Measurements from ENCODE around the gene SRL. TPM values are rescaled to one million over a fixed set of nuclear protein-coding genes. Genes with fewer than 3 reads are reported as not detected.
A peak's percentile ranks its signal among the peaks of the same experiment; 100 is the strongest.

SRL gene
- under 0.01 TPM for total RNA-seq

DNA sequence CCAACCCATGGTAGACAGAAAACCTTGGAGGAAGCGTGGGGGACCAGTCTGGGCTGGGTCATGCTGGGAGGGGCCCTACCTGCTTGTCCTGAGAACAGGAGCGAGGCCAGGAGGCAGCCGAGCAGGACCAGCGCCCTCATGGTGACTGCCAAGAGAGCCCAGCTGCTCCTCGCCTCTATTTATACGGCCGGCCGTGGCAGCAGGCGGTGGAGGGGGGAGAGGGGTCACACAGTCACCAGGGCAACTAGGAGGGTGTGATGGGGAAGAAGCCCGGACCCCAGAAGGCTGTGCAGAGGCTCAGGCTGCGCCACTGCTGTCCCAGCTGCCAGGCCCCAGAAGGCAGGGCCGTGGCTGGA is at the start of gene SRL:
SRL (minus strand) TSS at position 153 of the 356 bp plus-strand sequence; CDS start at position 140, 13 bp downstream.
- H3K4me1 ChIP-seq (ENCODE audit: insufficient read depth, low read length): peaks cover 5% of the 10 kb centered on the region

GRCh38 chr16:4290236-4290830 is 48.5 kb upstream of the SRL start:
- no peaks in the 10 kb centered on the region for H3K27me3 ChIP-seq (ENCODE audit: insufficient read depth, low read length)
- peaks cover 7% of the 10 kb centered on the region for H3K4me1 ChIP-seq (ENCODE audit: insufficient read depth, low read length)
- no peak overlapping the region for H3K4me3 ChIP-seq (ENCODE audit: low read length)
- no peaks in the 10 kb centered on the region for H3K9me3 ChIP-seq (ENCODE audit: low read depth, low read length)

More for the DNA sequence above, at the start of gene SRL:
- no peaks in the 10 kb centered on the region for H3K9me3 ChIP-seq (ENCODE audit: low read depth, low read length)
- H3K27me3 ChIP-seq (ENCODE audit: insufficient read depth, low read length): no peaks in the 10 kb centered on the region
- no peak within 1 kb of the TSS for H3K4me3 ChIP-seq (ENCODE audit: low read length)

DNA sequence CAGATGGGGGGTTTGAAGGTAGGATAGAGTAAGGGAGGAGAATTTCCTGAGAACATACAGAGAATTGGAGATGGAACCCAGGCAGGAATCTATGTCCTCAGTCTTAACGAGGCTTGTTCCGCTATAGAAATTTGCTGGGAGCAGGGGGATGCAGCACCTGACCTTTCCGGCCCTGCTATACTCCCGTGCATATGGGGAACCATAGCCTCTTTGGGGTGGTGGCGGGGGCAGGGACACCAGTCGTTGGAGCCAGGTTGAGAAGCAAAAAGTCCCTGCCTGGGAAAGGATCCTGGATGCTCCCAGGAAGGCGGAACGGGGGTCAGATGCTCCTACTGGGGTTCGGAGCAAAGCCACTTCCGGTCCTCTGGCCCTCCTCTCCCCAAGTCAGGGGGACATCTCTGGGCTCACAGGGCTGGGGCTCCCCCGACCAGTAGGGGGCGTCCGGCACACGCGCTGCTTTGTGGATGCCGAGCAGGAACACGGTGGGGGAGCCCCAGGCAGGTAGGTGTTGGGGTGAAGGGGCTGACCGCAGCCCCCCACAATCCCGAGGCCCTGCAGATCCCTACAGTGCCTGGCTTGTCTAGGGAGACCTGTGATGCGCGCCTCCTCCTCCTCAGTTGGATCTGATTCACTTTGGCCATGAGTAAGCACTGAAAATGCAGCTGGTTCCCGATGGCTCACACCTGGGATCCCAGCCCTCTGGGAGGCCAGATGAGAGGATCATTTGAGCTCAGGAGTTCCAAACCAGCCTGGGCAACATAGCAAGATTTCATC is 46.5 kb upstream of the SRL start:
- H3K4me3 ChIP-seq (ENCODE audit: low read length): no peak overlapping the region
- H3K4me1 ChIP-seq (ENCODE audit: insufficient read depth, low read length): peaks cover 7% of the 10 kb centered on the region
- H3K27me3 ChIP-seq (ENCODE audit: insufficient read depth, low read length): no peaks in the 10 kb centered on the region
- no peaks in the 10 kb centered on the region for H3K9me3 ChIP-seq (ENCODE audit: low read depth, low read length)

DNA sequence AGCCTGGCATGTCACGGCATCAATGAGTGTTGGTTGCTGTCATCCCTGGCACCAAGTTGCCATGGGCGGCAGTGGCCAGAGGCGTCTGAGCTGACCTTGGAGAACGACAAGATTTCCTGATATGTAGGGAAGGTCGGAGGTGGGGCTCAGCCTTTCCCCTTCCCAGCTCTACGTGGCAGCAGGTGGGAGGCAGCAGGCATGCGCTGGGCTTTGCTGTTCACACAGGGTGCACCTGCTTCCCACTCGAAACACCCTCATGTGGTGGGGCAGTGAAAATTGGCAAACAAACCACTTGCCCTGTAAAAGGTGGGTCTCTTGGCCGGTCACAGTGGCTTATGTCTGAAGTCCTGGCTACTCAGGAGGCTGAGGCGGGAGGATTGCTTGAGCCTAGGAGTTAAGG is 43.3 kb upstream of the SRL start:
- no peaks in the 10 kb centered on the region for H3K27me3 ChIP-seq (ENCODE audit: insufficient read depth, low read length)
- H3K4me1 ChIP-seq (ENCODE audit: insufficient read depth, low read length): peaks cover 7% of the 10 kb centered on the region
- no peak overlapping the region for H3K4me3 ChIP-seq (ENCODE audit: low read length)
- no peaks in the 10 kb centered on the region for H3K9me3 ChIP-seq (ENCODE audit: low read depth, low read length)

GRCh38 chr16:4283939-4284338 is 42.1 kb upstream of the SRL start:
- no peaks in the 10 kb centered on the region for H3K27me3 ChIP-seq (ENCODE audit: insufficient read depth, low read length)
- H3K9me3 ChIP-seq (ENCODE audit: low read depth, low read length): no peaks in the 10 kb centered on the region
- H3K4me1 ChIP-seq (ENCODE audit: insufficient read depth, low read length): peaks cover 7% of the 10 kb centered on the region

DNA sequence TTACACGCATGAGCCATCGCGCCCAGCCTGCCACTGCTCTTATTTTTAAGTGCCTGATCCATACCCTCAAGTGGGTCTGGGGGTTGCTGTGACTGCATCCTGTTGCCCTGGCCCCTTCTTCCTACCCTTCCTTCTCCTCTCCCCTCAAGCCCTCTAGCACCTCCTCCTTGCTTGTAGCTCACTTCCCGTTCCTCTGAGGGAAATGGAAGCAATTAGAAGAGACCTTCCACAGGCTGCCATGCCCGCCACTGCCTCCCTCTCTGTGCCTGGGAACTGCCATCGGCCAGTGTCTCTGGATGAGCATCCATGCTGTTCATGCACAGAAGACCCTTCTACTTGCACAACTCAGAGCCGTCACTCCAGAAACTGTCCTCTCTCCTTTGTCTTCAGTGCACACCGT is 41.6 kb upstream of the SRL start:
- H3K27me3 ChIP-seq (ENCODE audit: insufficient read depth, low read length): no peaks in the 10 kb centered on the region
- H3K9me3 ChIP-seq (ENCODE audit: low read depth, low read length): no peaks in the 10 kb centered on the region
- no peak overlapping the region for H3K4me3 ChIP-seq (ENCODE audit: low read length)
- H3K4me1 ChIP-seq (ENCODE audit: insufficient read depth, low read length): peaks cover 4% of the 10 kb centered on the region

More at GRCh38 chr16:4283939-4284338, 42.1 kb upstream of the SRL start:
- H3K4me3 ChIP-seq (ENCODE audit: low read length): no peak overlapping the region

DNA sequence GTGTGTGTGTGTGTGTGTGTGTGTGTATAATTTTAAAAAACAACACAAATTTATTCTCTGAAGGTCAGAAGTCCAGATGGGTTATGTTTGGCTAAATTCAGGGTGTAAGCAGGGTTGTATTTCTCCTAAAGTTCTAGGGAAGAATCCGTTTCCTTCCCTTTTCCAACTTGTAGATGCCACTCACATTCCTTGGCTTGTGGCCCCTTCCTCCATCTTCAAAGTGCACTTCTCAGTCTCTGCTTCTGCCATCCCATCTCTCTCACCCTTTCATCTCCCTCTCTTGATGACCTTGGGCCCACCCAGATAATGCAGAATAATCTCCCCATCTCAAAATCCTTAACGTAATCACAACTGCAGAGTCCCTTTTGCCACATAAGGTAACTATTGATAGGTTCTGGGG is 38.7 kb upstream of the SRL start:
- Histone ChIP-seq H3K4me1 (ENCODE audit: insufficient read depth, low read length) (no peaks in the 10 kb centered on the region), H3K27me3 (ENCODE audit: insufficient read depth, low read length) (no peaks in the 10 kb centered on the region), H3K4me3 (ENCODE audit: low read length) (no peak overlapping the region), H3K9me3 (ENCODE audit: low read depth, low read length) (no peaks in the 10 kb centered on the region)

GRCh38 chr16:4277987-4278513 is 36.2 kb upstream of the SRL start:
- Histone ChIP-seq H3K9me3 (ENCODE audit: low read depth, low read length) (no peaks in the 10 kb centered on the region), H3K4me1 (ENCODE audit: insufficient read depth, low read length) (peaks cover 11% of the 10 kb centered on the region), H3K4me3 (ENCODE audit: low read length) (no peak overlapping the region), H3K27me3 (ENCODE audit: insufficient read depth, low read length) (no peaks in the 10 kb centered on the region)

GRCh38 chr16:4275861-4276260 is 34.0 kb upstream of the SRL start:
- H3K27me3 ChIP-seq (ENCODE audit: insufficient read depth, low read length): no peaks in the 10 kb centered on the region
- no peak overlapping the region for H3K4me3 ChIP-seq (ENCODE audit: low read length)
- H3K9me3 ChIP-seq (ENCODE audit: low read depth, low read length): no peaks in the 10 kb centered on the region
- H3K4me1 ChIP-seq (ENCODE audit: insufficient read depth, low read length): peaks cover 17% of the 10 kb centered on the region

GRCh38 chr16:4273858-4274311 is 32.0 kb upstream of the SRL start:
- Histone ChIP-seq H3K4me3 (ENCODE audit: low read length) (peak overlapping the region; percentile 85), H3K4me1 (ENCODE audit: insufficient read depth, low read length) (peaks cover 22% of the 10 kb centered on the region), H3K9me3 (ENCODE audit: low read depth, low read length) (no peaks in the 10 kb centered on the region), H3K27me3 (ENCODE audit: insufficient read depth, low read length) (no peaks in the 10 kb centered on the region)

DNA sequence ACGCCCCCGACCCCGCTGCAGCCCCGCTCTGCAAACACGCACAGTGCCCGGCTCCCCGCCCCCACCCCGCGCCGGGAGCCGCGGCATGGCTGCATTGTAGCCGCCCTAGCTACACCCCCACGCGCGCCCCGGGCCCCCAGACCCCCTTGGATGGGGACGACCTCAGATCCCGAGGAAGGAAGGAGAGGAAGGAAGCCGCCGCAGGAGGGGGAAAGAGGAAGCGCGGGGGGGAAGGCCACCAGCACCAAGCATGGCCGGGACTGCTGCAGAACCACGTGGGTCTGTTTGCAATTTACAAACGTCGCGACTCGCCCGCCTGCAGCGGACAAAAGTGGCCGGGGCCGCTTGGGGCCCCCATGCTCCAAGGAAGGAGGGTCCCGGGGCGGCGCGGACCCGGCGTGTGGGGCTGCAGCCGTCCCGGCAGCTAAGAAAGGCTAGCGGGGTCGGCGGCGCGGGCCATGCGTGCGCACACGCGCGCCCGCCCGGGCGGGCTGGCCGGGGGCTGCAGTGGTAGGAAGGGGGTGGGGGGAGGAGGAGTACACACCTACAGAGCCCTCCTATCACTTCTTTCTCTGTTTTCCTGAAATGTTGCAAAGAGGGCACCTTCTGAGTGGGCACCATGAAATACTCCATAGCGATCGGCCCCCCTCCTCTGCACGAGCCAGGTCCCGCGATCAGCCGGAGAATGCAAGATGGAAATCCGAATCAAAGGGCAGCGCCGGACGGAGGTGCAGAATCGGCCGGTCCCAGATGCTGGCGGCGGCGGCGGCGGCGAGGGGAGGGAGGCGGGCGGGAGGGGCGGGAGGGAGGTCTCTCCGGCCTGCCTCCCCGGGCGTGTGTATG is 30.5 kb upstream of the SRL start:
- Histone ChIP-seq H3K4me3 (ENCODE audit: low read length) (peak overlapping the region; percentile 85), H3K4me1 (ENCODE audit: insufficient read depth, low read length) (peaks cover 22% of the 10 kb centered on the region), H3K9me3 (ENCODE audit: low read depth, low read length) (no peaks in the 10 kb centered on the region), H3K27me3 (ENCODE audit: insufficient read depth, low read length) (no peaks in the 10 kb centered on the region)

- H3K4me1 ChIP-seq (ENCODE audit: insufficient read depth, low read length): peaks cover 22% of the 10 kb centered on the region
- H3K4me3 ChIP-seq (ENCODE audit: low read length): peak overlapping the region; percentile 85
- H3K9me3 ChIP-seq (ENCODE audit: low read depth, low read length): no peaks in the 10 kb centered on the region
- no peaks in the 10 kb centered on the region for H3K27me3 ChIP-seq (ENCODE audit: insufficient read depth, low read length)
Measured at GRCh38 chr16:4271176-4272113, 29.6 kb upstream of the SRL start.

DNA sequence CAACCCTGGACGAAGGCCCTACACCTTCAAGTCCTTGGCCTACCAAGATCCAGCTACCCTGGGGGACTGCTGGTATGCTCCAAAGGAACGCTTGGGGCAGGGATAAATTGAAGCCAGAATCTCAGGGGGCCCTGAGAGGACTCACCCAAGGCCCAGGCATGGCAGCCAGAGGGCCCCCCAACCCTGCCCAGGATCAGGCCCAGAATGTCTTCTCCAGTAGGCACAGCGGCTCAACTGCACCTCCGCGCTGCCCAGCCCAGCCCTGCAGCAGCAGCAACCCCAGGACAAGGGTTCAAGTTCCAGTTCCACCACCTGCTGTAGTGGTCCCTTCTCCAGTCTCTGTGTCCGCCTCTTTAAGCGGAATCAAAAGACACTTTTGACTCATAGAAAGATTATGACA is 28.7 kb upstream of the SRL start:
- Histone ChIP-seq H3K27me3 (ENCODE audit: insufficient read depth, low read length) (no peaks in the 10 kb centered on the region), H3K4me1 (ENCODE audit: insufficient read depth, low read length) (peaks cover 22% of the 10 kb centered on the region), H3K4me3 (ENCODE audit: low read length) (no peak overlapping the region), H3K9me3 (ENCODE audit: low read depth, low read length) (no peaks in the 10 kb centered on the region)

DNA sequence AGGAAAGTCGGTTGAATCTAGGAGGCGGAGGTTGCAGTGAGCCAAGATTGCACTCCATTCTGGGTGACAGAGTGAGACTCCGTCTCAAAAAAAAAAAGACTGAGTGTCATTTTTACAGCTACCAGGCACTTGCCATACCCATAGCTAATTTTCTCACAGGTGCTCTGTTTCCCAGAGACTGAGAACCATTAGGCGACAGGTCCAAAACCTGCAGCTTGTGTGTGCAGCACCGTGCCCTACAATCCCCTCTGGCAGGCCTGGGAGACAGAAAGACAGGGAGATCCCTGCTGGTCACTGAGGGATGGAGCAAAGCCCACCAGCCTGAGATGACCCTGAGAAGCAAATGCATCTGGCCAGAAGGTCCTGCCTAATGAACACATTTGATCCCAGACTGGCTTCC is 28.2 kb upstream of the SRL start:
- no peak overlapping the region for H3K4me3 ChIP-seq (ENCODE audit: low read length)
- H3K9me3 ChIP-seq (ENCODE audit: low read depth, low read length): no peaks in the 10 kb centered on the region
- H3K4me1 ChIP-seq (ENCODE audit: insufficient read depth, low read length): peaks cover 22% of the 10 kb centered on the region
- H3K27me3 ChIP-seq (ENCODE audit: insufficient read depth, low read length): no peaks in the 10 kb centered on the region
